Keratinocyte (primary cell): Measurements from ENCODE around the gene MPP1. TPM values are rescaled to one million over a fixed set of nuclear protein-coding genes. Genes with fewer than 3 reads are reported as not detected.

Source experiments
- DNase-seq: peaks from one replicate; pipeline ENCODE4 v3.0.0-alpha.2; 2011; ENCODE audit warnings: low read depth, missing footprints, low spot score
- FAIRE-seq: peaks from 2 replicates; lab custom pipeline; 2011; peaks lifted over from hg19 to GRCh38; lab: Jason Lieb, UNC
- H2AFZ ChIP-seq: 2 replicates; pipeline ENCODE4 v1.6.0; 2012; ENCODE audit warnings: low read length, control low read depth, inconsistent platforms; ENCODE audit not compliant: control insufficient read depth
- H3K27ac ChIP-seq: 2 replicates; pipeline ENCODE4 v1.5.1; 2011; ENCODE audit warnings: low read length; ENCODE audit not compliant: control insufficient read depth, insufficient read depth
- H3K27me3 ChIP-seq: 3 replicates; pipeline ENCODE4 v1.6.0; 2011; ENCODE audit warnings: low read length; ENCODE audit not compliant: control insufficient read depth, insufficient read depth; ENCODE audit errors: extremely low read depth
- H3K36me3 ChIP-seq, 2 experiments: 2 replicates in 1 of 2; 3 replicates in 1 of 2; pipeline ENCODE4 v1.5.1; 2011; ENCODE audit warnings: low read length in 2 of 2, mild to moderate bottlenecking in 1 of 2; ENCODE audit not compliant: control insufficient read depth in 2 of 2, insufficient read depth in 2 of 2; ENCODE audit errors: extremely low read depth in 1 of 2
- H3K4me1 ChIP-seq: 3 replicates; pipeline ENCODE4 v1.5.1; 2011; ENCODE audit warnings: low read length; ENCODE audit not compliant: control insufficient read depth, insufficient read depth; ENCODE audit errors: extremely low read depth
- H3K4me2 ChIP-seq: 3 replicates; pipeline ENCODE4 v1.6.0; 2011; ENCODE audit warnings: low read depth, low read length; ENCODE audit not compliant: control insufficient read depth, insufficient read depth; ENCODE audit errors: extremely low read depth
- H3K4me3 ChIP-seq, 3 experiments: fragments of 200-600 bp in 1 of 3; sonication (generic) in 1 of 3; 2 replicates in 2 of 3; 3 replicates in 1 of 3; pipeline ENCODE4 v1.5.1; 2011 to 2016; ENCODE audit warnings: low read length in 3 of 3, mild to moderate bottlenecking in 3 of 3, control low read depth in 2 of 3, inconsistent platforms in 1 of 3, low read depth in 1 of 3, mixed read lengths in 1 of 3, mixed run types in 1 of 3, moderate library complexity in 1 of 3; ENCODE audit not compliant: control insufficient read depth in 2 of 3, insufficient read depth in 2 of 3; ENCODE audit errors: extremely low read depth in 1 of 3
- H3K79me2 ChIP-seq: 2 replicates; pipeline ENCODE4 v1.6.0; 2012; ENCODE audit warnings: low read length; ENCODE audit not compliant: control insufficient read depth, insufficient read depth
- H3K9ac ChIP-seq: 3 replicates; pipeline ENCODE4 v1.6.0; 2011; ENCODE audit warnings: low read length; ENCODE audit not compliant: control insufficient read depth, insufficient read depth; ENCODE audit errors: extremely low read depth
- H3K9me1 ChIP-seq: 3 replicates; pipeline ENCODE4 v1.6.0; 2011; ENCODE audit warnings: low read length; ENCODE audit not compliant: control insufficient read depth, insufficient read depth; ENCODE audit errors: extremely low read depth
- H3K9me3 ChIP-seq: 2 replicates; pipeline ENCODE4 v1.5.1; 2012; ENCODE audit warnings: low read depth, low read length; ENCODE audit not compliant: control insufficient read depth
- H4K20me1 ChIP-seq: 3 replicates; pipeline ENCODE4 v1.6.0; 2011; ENCODE audit warnings: low read length; ENCODE audit not compliant: control insufficient read depth, insufficient read depth; ENCODE audit errors: extremely low read depth
- EZH2 ChIP-seq: IDR thresholded peaks from one replicate; pipeline ENCODE4 v1.6.1; 2012; ENCODE audit warnings: inconsistent platforms, mild to moderate bottlenecking, low read length, moderate library complexity
- dilution Hi-C: fragments of 300-500 bp; cut with MboI; formaldehyde crosslinking; loops from one replicate; pipeline ENCODE4 v1.7.0; 2020; ENCODE audit warnings: low sequenced_read_pairs; ENCODE audit not compliant: extremely low pct_ligation_motif_present
- polyA plus RNA-seq, 5 experiments: library from polyadenylated mRNA; depleted of rRNA in 3 of 5; stranded (reverse) in 3 of 5; stranded (forward) in 1 of 5; unstranded in 1 of 5; fragments of >200 nt; gene quantifications; 1 replicate in 1 of 5; 2 replicates in 3 of 5; 3 replicates in 1 of 5; pipeline versions ENCODE4 v1.2.1 to v1.2.3, GENCODE V29; 2011 to 2012; ENCODE audit warnings: missing spikeins in 2 of 5, low read depth in 1 of 5, low replicate concordance in 1 of 5
- TF ChIP-seq, protein P1 (sequence below), 3 experiments: IDR thresholded peaks in 1 of 3; conservative IDR thresholded peaks in 1 of 3; optimal IDR thresholded peaks in 1 of 3; 2 replicates in 2 of 3; 3 replicates in 1 of 3; pipeline versions ENCODE3 to v1.5.1; 2011; ENCODE audit warnings: low read length in 3 of 3, mild to moderate bottlenecking in 3 of 3, moderate library complexity in 2 of 3, control low read depth in 1 of 3, inconsistent platforms in 1 of 3; ENCODE audit not compliant: insufficient read depth in 2 of 3; ENCODE audit errors: extremely low read depth in 1 of 3

The MPP1 gene
- polyA plus RNA-seq, 1 donor (not counting 4 experiments of a cell fraction or from before 2014, with no cell fraction given): 4.9 TPM

DNA sequence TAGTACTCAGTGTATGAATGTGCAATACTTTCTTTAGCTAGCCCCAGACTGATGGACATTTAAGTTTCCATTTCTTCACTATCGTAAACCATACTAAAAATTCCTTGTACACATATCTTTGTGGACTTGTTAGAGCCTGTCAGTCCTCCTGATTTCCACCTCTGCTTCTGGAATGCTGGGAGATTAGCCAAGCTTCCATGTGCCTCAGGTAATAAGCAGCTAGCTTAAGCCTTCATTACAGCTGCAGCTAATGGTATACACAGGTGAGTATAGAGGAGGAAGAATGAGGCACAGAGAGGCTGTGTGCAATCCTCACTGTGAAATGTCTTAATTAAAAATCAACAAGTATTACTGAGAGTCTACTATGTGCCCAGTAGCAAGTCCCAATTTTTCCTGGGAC is 19.4 kb upstream of the MPP1 start:
- peak; percentile 20 for FAIRE-seq

DNA sequence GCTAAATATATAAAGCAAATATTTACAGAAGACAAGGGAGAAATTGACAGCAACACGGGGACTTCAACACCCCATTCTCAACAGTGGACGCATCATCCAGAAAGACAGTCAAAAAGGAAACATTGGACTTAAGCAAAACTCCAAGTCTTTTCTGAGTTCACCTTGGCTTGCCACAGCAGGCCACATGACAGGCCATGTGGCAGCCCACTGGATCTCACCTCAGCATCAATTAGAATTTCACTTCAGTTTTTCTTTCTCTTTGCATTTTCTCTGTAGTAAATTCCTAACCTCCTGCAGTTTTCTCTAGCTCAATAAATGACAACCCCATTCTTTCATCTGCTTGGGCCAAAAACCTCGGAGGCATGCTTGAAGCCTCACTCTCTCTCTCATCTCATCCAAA is 16.7 kb upstream of the MPP1 start:
- dilution Hi-C loops: no loop called here
- TF ChIP-seq EZH2: no peak
- no peak overlapping the region for H3K4me3 ChIP-seq
- H3K79me2 ChIP-seq: no peaks in the 10 kb centered on the region
- no peaks in the 10 kb centered on the region for H3K9me3 ChIP-seq
- H3K9ac ChIP-seq: no peak overlapping the region
- DNase-seq: no peak
- no peaks in the 10 kb centered on the region for H3K36me3 ChIP-seq
- no peak overlapping the region for H3K4me2 ChIP-seq
- H4K20me1 ChIP-seq: no peaks in the 10 kb centered on the region
- peaks cover 4% of the 10 kb centered on the region for H3K4me1 ChIP-seq
- no peaks in the 10 kb centered on the region for H3K9me1 ChIP-seq
- no peak overlapping the region for H3K27ac ChIP-seq
- no peak overlapping the region for H2AFZ ChIP-seq
- FAIRE-seq: no peak
- H3K27me3 ChIP-seq: no peaks in the 10 kb centered on the region

More for the DNA sequence above, 19.4 kb upstream of the MPP1 start:
- Histone ChIP-seq H3K4me1 (peaks cover 4% of the 10 kb centered on the region), H3K4me2 (peak overlapping the region; percentile 37), H3K9me1 (no peaks in the 10 kb centered on the region), H3K27ac (no peak overlapping the region), H4K20me1 (no peaks in the 10 kb centered on the region), H2AFZ (no peak overlapping the region), H3K9me3 (no peaks in the 10 kb centered on the region), H3K4me3 (no peak overlapping the region), H3K9ac (no peak overlapping the region), H3K79me2 (no peaks in the 10 kb centered on the region), H3K27me3 (no peaks in the 10 kb centered on the region), H3K36me3 (no peaks in the 10 kb centered on the region)
- dilution Hi-C loops: no loop called here
- peak; percentile 30 for DNase-seq
- TF ChIP-seq, protein P1, sequence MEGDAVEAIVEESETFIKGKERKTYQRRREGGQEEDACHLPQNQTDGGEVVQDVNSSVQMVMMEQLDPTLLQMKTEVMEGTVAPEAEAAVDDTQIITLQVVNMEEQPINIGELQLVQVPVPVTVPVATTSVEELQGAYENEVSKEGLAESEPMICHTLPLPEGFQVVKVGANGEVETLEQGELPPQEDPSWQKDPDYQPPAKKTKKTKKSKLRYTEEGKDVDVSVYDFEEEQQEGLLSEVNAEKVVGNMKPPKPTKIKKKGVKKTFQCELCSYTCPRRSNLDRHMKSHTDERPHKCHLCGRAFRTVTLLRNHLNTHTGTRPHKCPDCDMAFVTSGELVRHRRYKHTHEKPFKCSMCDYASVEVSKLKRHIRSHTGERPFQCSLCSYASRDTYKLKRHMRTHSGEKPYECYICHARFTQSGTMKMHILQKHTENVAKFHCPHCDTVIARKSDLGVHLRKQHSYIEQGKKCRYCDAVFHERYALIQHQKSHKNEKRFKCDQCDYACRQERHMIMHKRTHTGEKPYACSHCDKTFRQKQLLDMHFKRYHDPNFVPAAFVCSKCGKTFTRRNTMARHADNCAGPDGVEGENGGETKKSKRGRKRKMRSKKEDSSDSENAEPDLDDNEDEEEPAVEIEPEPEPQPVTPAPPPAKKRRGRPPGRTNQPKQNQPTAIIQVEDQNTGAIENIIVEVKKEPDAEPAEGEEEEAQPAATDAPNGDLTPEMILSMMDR (optimal IDR thresholded peaks at IDR 0.05 in 1 of 3, IDR thresholded peaks at IDR 0.05 in 1 of 3, conservative IDR thresholded peaks at IDR 0.05 in 1 of 3; ENCODE audit: extremely low read depth in 1 of 3, insufficient read depth in 2 of 3, low read length in 3 of 3): no peak
- TF ChIP-seq EZH2: no peak

GRCh38 chrX:154821523-154821922 is 16.2 kb upstream of the MPP1 start:
- TF ChIP-seq, protein P1 (optimal IDR thresholded peaks at IDR 0.05 in 1 of 3, IDR thresholded peaks at IDR 0.05 in 1 of 3, conservative IDR thresholded peaks at IDR 0.05 in 1 of 3; ENCODE audit: extremely low read depth in 1 of 3, insufficient read depth in 2 of 3, low read length in 3 of 3): no peak
- TF ChIP-seq EZH2: no peak
- no peaks in the 10 kb centered on the region for H3K9me1 ChIP-seq

More at GRCh38 chrX:154821523-154821922, 16.2 kb upstream of the MPP1 start:
- no peaks in the 10 kb centered on the region for H3K27me3 ChIP-seq
- H4K20me1 ChIP-seq: no peaks in the 10 kb centered on the region
- no peaks in the 10 kb centered on the region for H3K36me3 ChIP-seq
- no peak overlapping the region for H3K9ac ChIP-seq
- H2AFZ ChIP-seq: no peak overlapping the region
- no peaks in the 10 kb centered on the region for H3K79me2 ChIP-seq
- peaks cover 4% of the 10 kb centered on the region for H3K4me1 ChIP-seq
- H3K4me3 ChIP-seq: no peak overlapping the region
- FAIRE-seq (no peak), DNase-seq (no peak)
- no peak overlapping the region for H3K4me2 ChIP-seq
- H3K27ac ChIP-seq: no peak overlapping the region
- no peaks in the 10 kb centered on the region for H3K9me3 ChIP-seq
- dilution Hi-C loops: no loop called here
